DND-41 (cell line): ENCODE results near the gene SNAP25.

Experiments used
- ATAC-seq: fragments of 200-7000 bp; cut with Tn5 transposase; 3 replicates; pipeline ENCODE4 v1.9.1; 2021; ENCODE audit warnings: low read depth; ENCODE audit not compliant: insufficient read depth
- DNase-seq: peaks from one replicate; pipeline ENCODE4 v3.0.0-alpha.2; 2020
- H2AFZ ChIP-seq: 2 replicates; pipeline ENCODE4 v1.6.0; 2012; ENCODE audit warnings: low read depth, low read length
- H3K27ac ChIP-seq: 2 replicates; pipeline ENCODE4 v1.5.1; 2012; ENCODE audit warnings: low read length, inconsistent platforms
- H3K27me3 ChIP-seq: fragments of 200-600 bp; sonication (generic); 2 replicates; pipeline ENCODE4 v1.6.0; 2012; ENCODE audit warnings: low read length, mild to moderate bottlenecking, inconsistent platforms; ENCODE audit not compliant: insufficient read depth, poor library complexity
- H3K36me3 ChIP-seq: 2 replicates; pipeline ENCODE4 v1.5.1; 2012; ENCODE audit warnings: low read length, inconsistent platforms; ENCODE audit not compliant: insufficient read depth
- H3K4me1 ChIP-seq: 2 replicates; pipeline ENCODE4 v1.5.1; 2012; ENCODE audit warnings: mild to moderate bottlenecking, low read length; ENCODE audit not compliant: insufficient read depth
- H3K4me2 ChIP-seq: 2 replicates; pipeline ENCODE4 v1.6.0; 2012; ENCODE audit warnings: mild to moderate bottlenecking, moderate library complexity, low read length, inconsistent platforms; ENCODE audit not compliant: insufficient read depth
- H3K4me3 ChIP-seq, 2 experiments: fragments of 200-600 bp in 1 of 2; shearing (Covaris generic) in 1 of 2; 2 replicates each; pipeline ENCODE4 v1.5.1; 2012 to 2016; ENCODE audit warnings: inconsistent platforms in 2 of 2, low read length in 2 of 2, mild to moderate bottlenecking in 2 of 2, low read depth in 1 of 2, moderate library complexity in 1 of 2
- H3K79me2 ChIP-seq: 2 replicates; pipeline ENCODE4 v1.6.0; 2012; ENCODE audit warnings: low read length, inconsistent platforms; ENCODE audit not compliant: insufficient read depth
- H3K9ac ChIP-seq: 2 replicates; pipeline ENCODE4 v1.6.0; 2012; ENCODE audit warnings: low read depth, mild to moderate bottlenecking, inconsistent platforms, low read length, moderate library complexity
- H3K9me3 ChIP-seq: 2 replicates; pipeline ENCODE4 v1.5.1; 2012; ENCODE audit warnings: low read length, moderate library complexity, mild to moderate bottlenecking, inconsistent platforms; ENCODE audit not compliant: insufficient read depth, severe bottlenecking
- H4K20me1 ChIP-seq: 2 replicates; pipeline ENCODE4 v1.6.0; 2012; ENCODE audit warnings: low read length; ENCODE audit not compliant: insufficient read depth
- CTCF ChIP-seq: IDR thresholded peaks from 2 replicates; pipeline ENCODE4 v1.5.1; 2012; ENCODE audit warnings: borderline replicate concordance, low read length, moderate library complexity, mild to moderate bottlenecking; ENCODE audit not compliant: poor library complexity, severe bottlenecking; ENCODE audit errors: extremely low read depth
- EZH2 ChIP-seq: IDR thresholded peaks from 3 replicates; pipeline ENCODE4 v1.6.1; 2012; ENCODE audit warnings: borderline replicate concordance, low read depth, mild to moderate bottlenecking, moderate library complexity, low read length, inconsistent platforms; ENCODE audit not compliant: severe bottlenecking

SNAP25 gene

GRCh38 chr20:10190456-10190855, 28.2 kb upstream of the SNAP25 start:
- no peaks in the 10 kb centered on the region for H3K4me1 ChIP-seq
- H3K4me3 ChIP-seq, result no peak overlapping the region
- H3K9ac ChIP-seq, result no peak overlapping the region
- H4K20me1 ChIP-seq, result no peaks in the 10 kb centered on the region
- no peak for TF ChIP-seq CTCF
- TF ChIP-seq EZH2, result no peak
- no peaks in the 10 kb centered on the region for H3K79me2 ChIP-seq
- H3K27ac ChIP-seq, result no peak overlapping the region
- H3K4me2 ChIP-seq, result no peak overlapping the region
- no peaks in the 10 kb centered on the region for H3K9me3 ChIP-seq
- no peak overlapping the region for H2AFZ ChIP-seq
- H3K27me3 ChIP-seq, result no peaks in the 10 kb centered on the region
- no peaks in the 10 kb centered on the region for H3K36me3 ChIP-seq
- no peak for ATAC-seq
- no peak for DNase-seq

GRCh38 chr20:10192171-10192570, 26.5 kb upstream of the SNAP25 start:
- no peaks in the 10 kb centered on the region for H3K36me3 ChIP-seq
- DNase-seq, result no peak
- H3K9ac ChIP-seq, result no peak overlapping the region
- no peaks in the 10 kb centered on the region for H3K79me2 ChIP-seq
- no peaks in the 10 kb centered on the region for H3K27me3 ChIP-seq
- H4K20me1 ChIP-seq, result no peaks in the 10 kb centered on the region
- H3K27ac ChIP-seq, result no peak overlapping the region
- H3K9me3 ChIP-seq, result no peaks in the 10 kb centered on the region
- ATAC-seq, result no peak
- no peak overlapping the region for H2AFZ ChIP-seq
- no peaks in the 10 kb centered on the region for H3K4me1 ChIP-seq
- H3K4me3 ChIP-seq, result no peak overlapping the region
- TF ChIP-seq EZH2, result no peak
- no peak for TF ChIP-seq CTCF
- no peak overlapping the region for H3K4me2 ChIP-seq

GRCh38 chr20:10194166-10194565, 24.5 kb upstream of the SNAP25 start:
- no peak for DNase-seq
- H3K27me3 ChIP-seq, result no peaks in the 10 kb centered on the region
- H3K27ac ChIP-seq, result no peak overlapping the region
- H3K4me2 ChIP-seq, result no peak overlapping the region
- H3K79me2 ChIP-seq, result no peaks in the 10 kb centered on the region
- TF ChIP-seq EZH2, result no peak
- TF ChIP-seq CTCF, result no peak
- H2AFZ ChIP-seq, result no peak overlapping the region
- H3K4me1 ChIP-seq, result no peaks in the 10 kb centered on the region
- H3K4me3 ChIP-seq, result no peak overlapping the region
- no peaks in the 10 kb centered on the region for H3K9me3 ChIP-seq
- H3K36me3 ChIP-seq, result no peaks in the 10 kb centered on the region
- no peak overlapping the region for H3K9ac ChIP-seq
- no peak for ATAC-seq
- H4K20me1 ChIP-seq, result no peaks in the 10 kb centered on the region

- Histone ChIP-seq H3K4me3 (no peak overlapping the region), H3K4me1 (no peaks in the 10 kb centered on the region), H4K20me1 (no peaks in the 10 kb centered on the region), H3K36me3 (no peaks in the 10 kb centered on the region), H3K4me2 (no peak overlapping the region), H3K79me2 (no peaks in the 10 kb centered on the region), H3K9me3 (no peaks in the 10 kb centered on the region), H3K9ac (no peak overlapping the region), H2AFZ (no peak overlapping the region), H3K27me3 (no peaks in the 10 kb centered on the region), H3K27ac (no peak overlapping the region)
- TF ChIP-seq EZH2 (no peak), CTCF (no peak)
- ATAC-seq, result no peak
- no peak for DNase-seq
Observed at GRCh38 chr20:10200330-10200729, 18.3 kb upstream of the SNAP25 start.
